ENCODE results near the gene EP400.
A peak's percentile ranks its signal among the peaks of the same experiment; 100 is the strongest.

Gene EP400

DNA sequence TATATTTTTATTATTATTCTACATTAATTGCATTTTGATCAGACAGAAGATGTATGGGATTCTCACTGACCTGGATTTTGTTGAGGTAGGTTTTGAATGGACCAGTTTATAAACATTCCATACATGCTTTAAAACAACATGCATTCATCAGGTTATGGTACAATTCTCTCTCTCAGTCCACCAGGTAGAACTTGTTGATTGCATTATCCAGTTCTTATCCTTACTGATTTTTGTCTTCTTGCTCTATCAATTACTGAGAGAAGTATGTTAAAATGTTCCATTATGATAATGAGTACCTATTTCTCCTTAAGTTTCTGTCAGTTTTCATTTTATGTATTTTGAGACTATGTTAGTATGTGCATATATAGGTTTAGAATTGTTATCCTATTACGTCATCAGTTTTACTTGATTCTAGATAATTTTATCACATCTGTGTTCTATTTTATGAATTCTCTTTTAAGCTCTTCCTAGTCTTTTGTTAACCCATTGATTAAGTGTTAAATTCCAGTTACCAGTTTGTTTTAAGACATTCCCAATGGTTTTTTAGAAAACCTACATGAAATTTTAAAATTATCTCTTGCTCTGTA lies 50.6 kb downstream of the EP400 start:
- H3K4me3 ChIP-seq (replicated peaks in 1 of 2; ENCODE audit: low read depth in 2 of 2, low read length in 2 of 2), result no peak overlapping the region
- DNase-seq (ENCODE audit: low read depth in 2 of 2), result no peak
- TF ChIP-seq, protein P1, sequence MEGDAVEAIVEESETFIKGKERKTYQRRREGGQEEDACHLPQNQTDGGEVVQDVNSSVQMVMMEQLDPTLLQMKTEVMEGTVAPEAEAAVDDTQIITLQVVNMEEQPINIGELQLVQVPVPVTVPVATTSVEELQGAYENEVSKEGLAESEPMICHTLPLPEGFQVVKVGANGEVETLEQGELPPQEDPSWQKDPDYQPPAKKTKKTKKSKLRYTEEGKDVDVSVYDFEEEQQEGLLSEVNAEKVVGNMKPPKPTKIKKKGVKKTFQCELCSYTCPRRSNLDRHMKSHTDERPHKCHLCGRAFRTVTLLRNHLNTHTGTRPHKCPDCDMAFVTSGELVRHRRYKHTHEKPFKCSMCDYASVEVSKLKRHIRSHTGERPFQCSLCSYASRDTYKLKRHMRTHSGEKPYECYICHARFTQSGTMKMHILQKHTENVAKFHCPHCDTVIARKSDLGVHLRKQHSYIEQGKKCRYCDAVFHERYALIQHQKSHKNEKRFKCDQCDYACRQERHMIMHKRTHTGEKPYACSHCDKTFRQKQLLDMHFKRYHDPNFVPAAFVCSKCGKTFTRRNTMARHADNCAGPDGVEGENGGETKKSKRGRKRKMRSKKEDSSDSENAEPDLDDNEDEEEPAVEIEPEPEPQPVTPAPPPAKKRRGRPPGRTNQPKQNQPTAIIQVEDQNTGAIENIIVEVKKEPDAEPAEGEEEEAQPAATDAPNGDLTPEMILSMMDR (IDR thresholded peaks at IDR 0.05; ENCODE audit: low read depth, low read length), result no peak

DNA sequence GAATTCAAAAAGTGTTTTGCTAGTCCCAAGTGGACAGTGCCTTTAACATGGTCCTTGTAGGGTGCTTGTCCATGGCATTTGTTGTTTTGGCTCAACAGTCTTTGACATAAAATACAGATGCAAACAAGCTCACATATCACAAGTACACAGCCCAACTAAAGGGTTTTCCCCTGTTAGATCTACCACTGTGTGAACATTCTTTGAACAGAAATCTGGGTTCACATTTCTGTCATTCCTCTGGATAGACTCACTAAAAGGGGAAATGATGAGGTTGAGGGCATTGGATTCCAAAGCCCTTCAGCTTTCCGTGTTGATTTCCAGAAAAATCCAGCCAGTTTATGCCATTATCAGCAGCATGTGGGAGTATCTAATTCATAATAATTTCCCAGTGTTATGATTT lies 54.1 kb downstream of the EP400 start:
- DNase-seq (ENCODE audit: low read depth in 2 of 2), result peak; percentile 61 to 78
- H3K4me3 ChIP-seq (replicated peaks in 1 of 2; ENCODE audit: low read depth in 2 of 2, low read length in 2 of 2), result no peak overlapping the region
- TF ChIP-seq, protein P1 (IDR thresholded peaks at IDR 0.05; ENCODE audit: low read depth, low read length), result no peak

GRCh38 chr12:132004946-132005345 lies 55.2 kb downstream of the EP400 start:
- no peak overlapping the region for H3K4me3 ChIP-seq (replicated peaks in 1 of 2; ENCODE audit: low read depth in 2 of 2, low read length in 2 of 2)
- no peak for DNase-seq (ENCODE audit: low read depth in 2 of 2)
- TF ChIP-seq, protein P1 (IDR thresholded peaks at IDR 0.05; ENCODE audit: low read depth, low read length), result no peak

DNA sequence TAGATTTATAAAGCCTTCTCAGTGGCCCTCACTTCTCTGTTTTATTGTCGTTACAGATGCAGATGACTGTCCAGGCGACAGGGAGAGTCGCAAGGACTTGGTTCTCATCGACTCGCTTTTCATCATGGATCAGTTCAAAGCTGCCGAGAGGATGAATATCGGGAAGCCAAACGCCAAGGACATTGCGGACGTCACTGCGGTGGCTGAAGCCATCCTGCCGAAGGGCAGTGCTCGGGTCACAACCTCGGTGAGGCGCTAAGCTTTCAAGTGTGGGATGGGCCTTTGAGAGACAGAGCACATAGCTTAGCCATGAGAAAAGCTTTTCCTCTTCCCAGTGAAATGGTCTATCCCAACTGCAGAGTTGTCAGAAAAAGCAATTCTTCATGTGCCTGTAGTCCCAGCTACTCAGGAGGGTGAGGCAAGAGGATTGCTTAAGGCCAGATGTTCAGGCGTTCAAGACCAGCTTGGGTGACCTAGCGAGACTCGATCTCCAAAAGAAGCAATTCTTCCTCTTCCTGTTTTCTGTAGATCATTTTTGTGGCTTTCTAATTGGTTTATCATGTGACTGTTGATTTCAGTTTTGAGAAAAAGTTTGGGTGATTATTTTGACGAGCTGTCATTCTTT lies 56.4 kb downstream of the EP400 start:
- DNase-seq (ENCODE audit: low read depth in 2 of 2), result no peak
- no peak overlapping the region for H3K4me3 ChIP-seq (replicated peaks in 1 of 2; ENCODE audit: low read depth in 2 of 2, low read length in 2 of 2)
- TF ChIP-seq, protein P1 (IDR thresholded peaks at IDR 0.05; ENCODE audit: low read depth, low read length), result no peak

DNA sequence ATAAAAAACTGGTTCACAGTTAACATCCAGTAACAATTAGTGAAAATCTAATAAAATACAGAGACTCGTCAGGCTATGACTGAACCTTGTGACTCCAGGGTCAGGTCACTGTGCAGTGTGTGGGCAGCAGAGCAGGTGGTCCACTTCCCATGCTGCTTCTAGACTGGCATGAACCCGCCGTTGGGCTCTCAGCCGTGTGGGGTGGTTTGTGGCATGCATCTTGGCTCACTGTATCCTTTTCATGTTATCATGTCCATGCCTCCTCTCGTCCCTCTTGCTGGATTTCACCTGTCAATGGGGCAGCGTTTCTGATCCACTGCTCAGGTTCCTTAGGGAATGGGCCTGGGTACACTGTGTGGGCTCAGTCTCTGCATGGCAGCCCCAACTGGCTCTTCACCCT lies 57.3 kb downstream of the EP400 start:
- no peak overlapping the region for H3K4me3 ChIP-seq (replicated peaks in 1 of 2; ENCODE audit: low read depth in 2 of 2, low read length in 2 of 2)
- TF ChIP-seq, protein P1 (IDR thresholded peaks at IDR 0.05; ENCODE audit: low read depth, low read length), result no peak
- no peak for DNase-seq (ENCODE audit: low read depth in 2 of 2)

GRCh38 chr12:132009336-132009859 lies 59.7 kb downstream of the EP400 start:
- DNase-seq (ENCODE audit: low read depth in 2 of 2), result no peak
- TF ChIP-seq, protein P1 (IDR thresholded peaks at IDR 0.05; ENCODE audit: low read depth, low read length), result no peak
- no peak overlapping the region for H3K4me3 ChIP-seq (replicated peaks in 1 of 2; ENCODE audit: low read depth in 2 of 2, low read length in 2 of 2)
